K562 (cell line): ENCODE data around the gene C19orf44. TPM values are rescaled to one million over a fixed set of nuclear protein-coding genes. Genes with fewer than 3 reads are reported as not detected.
A peak's percentile ranks its signal among the peaks of the same experiment; 100 is the strongest.

Experiments
- ATAC-seq: fragments of 200-7000 bp; cut with Tn5 transposase; 3 replicates; pipeline ENCODE4 v1.9.1; 2020; ENCODE audit warnings: moderate library complexity
- BruUV-seq: library from RNA; stranded (reverse); fragments of 400-500 nt; replicated peaks from 2 replicates; lab custom pipeline; 2021; lab: Mats Ljungman, UMichigan
- CTCF ChIA-PET: fragments of 300-600 bp; formaldehyde crosslinking; extraction: SDS; loops from one replicate; lab custom pipeline; 2021; ENCODE audit warnings: low intra/inter-chr PET ratio; lab: Yijun Ruan, JAX
- POLR2A ChIA-PET: fragments of 300-600, 350-650 bp; sonication (Branson Sonifier 250); formaldehyde crosslinking; extraction: SDS; loops from one replicate; lab custom pipeline; 2021; ENCODE audit warnings: antibody characterized with exemption, inconsistent platforms; lab: Yijun Ruan, JAX
- DNase-seq, 4 experiments: peaks; one replicate each; pipeline versions ENCODE4 v3.0.0 to v3.0.0-alpha.2; 2011 to 2018; ENCODE audit warnings: low spot score in 3 of 4, mixed read lengths in 3 of 4; ENCODE audit errors: extremely low read depth in 1 of 4
- FAIRE-seq: peaks from 2 replicates; lab custom pipeline; 2011; peaks lifted over from hg19 to GRCh38; lab: Jason Lieb, UNC
- H2AFZ ChIP-seq: 2 replicates; pipeline ENCODE4 v1.6.0; 2011; ENCODE audit warnings: low read depth, low read length, control low read depth, inconsistent platforms
- H3K27ac ChIP-seq: fragments of 200-600 bp; 3 replicates; pipeline ENCODE4 v1.8.0; 2011; ENCODE audit warnings: low read depth, mild to moderate bottlenecking, control low read depth, inconsistent platforms, low read length, moderate library complexity, mixed read lengths; ENCODE audit errors: extremely low read depth
- H3K27me3 ChIP-seq, 2 experiments: fragments of 300-600 bp in 1 of 2; 2 replicates in 1 of 2; 3 replicates in 1 of 2; pipeline versions ENCODE4 v1.6.0 to v1.8.0; 2011; ENCODE audit warnings: inconsistent platforms in 2 of 2, low read length in 2 of 2, mild to moderate bottlenecking in 1 of 2, mixed read lengths in 1 of 2, moderate library complexity in 1 of 2; ENCODE audit not compliant: control insufficient read depth in 2 of 2, insufficient read depth in 2 of 2
- H3K36me3 ChIP-seq: fragments of 300-600 bp; 3 replicates; pipeline ENCODE4 v1.8.0; 2011; ENCODE audit warnings: mild to moderate bottlenecking, low read length, inconsistent platforms; ENCODE audit not compliant: control insufficient read depth, insufficient read depth
- H3K4me1 ChIP-seq, 2 experiments: fragments of 200-600 bp in 1 of 2; replicated peaks in 1 of 2; 2 replicates in 1 of 2; 3 replicates in 1 of 2; pipeline versions ENCODE4 v1.5.1 to v1.8.0; 2011; ENCODE audit warnings: inconsistent platforms in 2 of 2, low read length in 2 of 2, mild to moderate bottlenecking in 1 of 2, mixed read lengths in 1 of 2, moderate library complexity in 1 of 2; ENCODE audit not compliant: control insufficient read depth in 2 of 2, insufficient read depth in 2 of 2
- H3K4me2 ChIP-seq: 2 replicates; pipeline ENCODE4 v1.6.1; 2011; ENCODE audit warnings: low read length, control low read depth, inconsistent platforms, mixed read lengths; ENCODE audit not compliant: insufficient read depth
- H3K4me3 ChIP-seq: fragments of 200-600 bp; sonication (generic), shearing (Covaris generic); 2 replicates; pipeline ENCODE4 v1.5.1; 2016; ENCODE audit warnings: control low read depth, inconsistent platforms
- H3K79me2 ChIP-seq: fragments of 200-600 bp; 3 replicates; pipeline ENCODE4 v1.8.0; 2011; ENCODE audit warnings: low read length, inconsistent platforms; ENCODE audit not compliant: control insufficient read depth, insufficient read depth
- H3K9ac ChIP-seq, 2 experiments: 2 replicates each; pipeline versions ENCODE4 v1.6.0 to v1.6.1; 2011; ENCODE audit warnings: low read depth in 2 of 2, low read length in 2 of 2, control low read depth in 1 of 2, inconsistent platforms in 1 of 2, mild to moderate bottlenecking in 1 of 2, mixed read lengths in 1 of 2; ENCODE audit not compliant: insufficient read depth in 1 of 2
- H3K9me1 ChIP-seq: one replicate; pipeline ENCODE4 v1.6.0; 2011; ENCODE audit warnings: inconsistent platforms, mild to moderate bottlenecking, low read length, moderate library complexity; ENCODE audit not compliant: control insufficient read depth, insufficient read depth
- H3K9me3 ChIP-seq: replicated peaks from 2 replicates; pipeline ENCODE4 v1.5.1; 2011; ENCODE audit warnings: low read depth, low read length, inconsistent platforms; ENCODE audit not compliant: control insufficient read depth, insufficient read depth
- H4K20me1 ChIP-seq: replicated peaks from 2 replicates; pipeline ENCODE4 v1.6.1; 2011; ENCODE audit warnings: low read length, inconsistent platforms, mixed read lengths; ENCODE audit not compliant: control insufficient read depth, insufficient read depth
- CEBPB ChIP-seq: fragments of 450-650 bp; IDR thresholded peaks from 2 replicates; pipeline ENCODE4 v1.6.1; 2016; ENCODE audit warnings: missing genetic modification characterization, missing compliant biosample characterization
- CREBBP ChIP-seq: IDR thresholded peaks from one replicate; pipeline ENCODE4 v1.6.1; 2012; ENCODE audit warnings: low read depth, mild to moderate bottlenecking, control low read depth, inconsistent platforms, low read length
- DMBX1 ChIP-seq: fragments of 250-450 bp; sonication (Bioruptor Pico); IDR thresholded peaks from 2 replicates; pipeline ENCODE4 v1.8.0; 2022; ENCODE audit warnings: inconsistent platforms, mild to moderate bottlenecking, moderate library complexity, borderline replicate concordance
- GTF2B ChIP-seq: IDR thresholded peaks from 2 replicates; pipeline ENCODE4 v1.6.1; 2011; ENCODE audit not compliant: insufficient read length; ENCODE audit errors: extremely low read depth
- IFI16 ChIP-seq: fragments of 250-450 bp; sonication (Bioruptor Pico); IDR thresholded peaks from 2 replicates; pipeline ENCODE4 v2.1.2; 2022; ENCODE audit warnings: mild to moderate bottlenecking, inconsistent platforms
- KHSRP ChIP-seq: fragments of 450-650 bp; IDR thresholded peaks from 2 replicates; pipeline ENCODE4 v1.6.1; 2017
- MECOM ChIP-seq: fragments of 250-450 bp; sonication (Bioruptor Pico); IDR thresholded peaks from 2 replicates; pipeline ENCODE4 v1.8.0; 2022; ENCODE audit warnings: inconsistent platforms
- MTA3 ChIP-seq: fragments of 450-650 bp; formaldehyde crosslinking; IDR thresholded peaks from 2 replicates; pipeline ENCODE4 v1.6.1; 2017; ENCODE audit warnings: mild to moderate bottlenecking, borderline replicate concordance
- POLR3A ChIP-seq: IDR thresholded peaks from 2 replicates; pipeline ENCODE4 v1.6.1; 2011; ENCODE audit warnings: borderline replicate concordance, mild to moderate bottlenecking, moderate library complexity; ENCODE audit not compliant: insufficient read length, insufficient read depth; ENCODE audit errors: extremely low read depth
- PTRF ChIP-seq: fragments of 450-650 bp; IDR thresholded peaks from 2 replicates; pipeline ENCODE4 v1.6.1; 2016; ENCODE audit warnings: mild to moderate bottlenecking, missing genetic modification characterization, missing compliant biosample characterization
- RHOXF2B ChIP-seq: fragments of 250-450 bp; sonication (Bioruptor Pico); conservative IDR thresholded peaks from 2 replicates; pipeline ENCODE4 v1.5.1; 2021
- SIN3B ChIP-seq: fragments of 450-650 bp; IDR thresholded peaks from 2 replicates; pipeline ENCODE4 v1.6.1; 2017; ENCODE audit warnings: low read depth, mild to moderate bottlenecking, moderate library complexity
- TEAD2 ChIP-seq: fragments of 450-650 bp; IDR thresholded peaks from 2 replicates; pipeline ENCODE4 v1.6.1; 2016; ENCODE audit warnings: missing genetic modification characterization, control low read depth, missing compliant biosample characterization
- ZFP36 ChIP-seq: fragments of 150-350 bp; IDR thresholded peaks from 2 replicates; pipeline ENCODE4 v1.6.1; 2018; ENCODE audit warnings: low read length, low read depth; ENCODE audit not compliant: partially characterized antibody
- ZNF583 ChIP-seq: fragments of 250-450 bp; sonication (Bioruptor Pico); IDR thresholded peaks from 2 replicates; pipeline ENCODE4 v1.4.0; 2020
- ZNF75A ChIP-seq: fragments of 450-650 bp; formaldehyde crosslinking; IDR thresholded peaks from 2 replicates; pipeline ENCODE4 v1.4.0; 2020; ENCODE audit warnings: mild to moderate bottlenecking
- ZNF766 ChIP-seq: fragments of 200-800 bp; sonication (Bioruptor generic); conservative IDR thresholded peaks from 2 replicates; pipeline ENCODE4 v1.6.1; 2016; ENCODE audit warnings: missing genetic modification characterization, missing compliant biosample characterization
- ZNF778 ChIP-seq: fragments of 450-650 bp; formaldehyde crosslinking; IDR thresholded peaks from 2 replicates; pipeline ENCODE4 v1.4.0; 2020; ENCODE audit warnings: mild to moderate bottlenecking, moderate library complexity
- WGBS: fragments of 100-300 bp; shearing (Covaris generic); methylation state at CpG from one replicate; pipeline ENCODE4 v1.1.6; 2016; ENCODE audit warnings: low coverage, mixed read lengths; ENCODE audit not compliant: insufficient coverage; ENCODE audit errors: missing lambda C conversion rate; 5-methylcytosine and 5-hydroxymethylcytosine counted together
- in situ Hi-C: fragments of 300-500 bp; cut with MboI; formaldehyde crosslinking; loops from 4 replicates; pipeline ENCODE4 v1.15.0; 2018; ENCODE audit warnings: inconsistent platforms, mixed read lengths
- intact Hi-C: fragments of 100-400 bp; cut with micrococcal nuclease; formaldehyde crosslinking; loops from 2 replicates; pipeline ENCODE4 v1.14.2; 2022
- polyA plus RNA-seq, 8 experiments: library from polyadenylated mRNA; depleted of rRNA in 4 of 8; stranded (reverse) in 5 of 8; unstranded in 3 of 8; fragments of >200 nt; fragmentation: Nextera tagmentation in 2 of 8; fragmentation: Illumina TruSeq in 1 of 8; extraction: Ambion mirVana in 2 of 8; extraction: Trizol in 1 of 8; gene quantifications; 2 replicates each; pipeline versions ENCODE4 v1.2.1 to v1.2.3, GENCODE V29; 2011 to 2014; ENCODE audit warnings: inconsistent platforms in 1 of 8, missing spikeins in 1 of 8
- total RNA-seq, 7 experiments: library from RNA; depleted of rRNA in 6 of 7; stranded (reverse); fragments of >200 nt in 6 of 7; fragmentation: Illumina TruSeq in 2 of 7; extraction: Trizol in 2 of 7; gene quantifications; 2 replicates each; pipeline versions ENCODE4 v1.2.1 to v1.2.3, GENCODE V29; 2011 to 2021; ENCODE audit warnings: low replicate concordance in 1 of 7

C19orf44 gene
- total and polyA plus RNA-seq, 9 of the 15 experiments (the other 6 are each of a cell fraction or from before 2014, with no cell fraction given) = 0.41 to 7.7 (median 3.5) TPM

GRCh38 chr19:16473875-16474392, 22.3 kb upstream of the C19orf44 start:
- CTCF ChIA-PET = no interaction called here
- intact Hi-C loops (no loop called here), in situ Hi-C loops (no loop called here)
- TF ChIP-seq CEBPB = peak; percentile 45; the same call in 1 of the 2 replicates
- TF ChIP-seq ZFP36 = no peak
- H3K4me2 ChIP-seq = no peak overlapping the region
- no peak overlapping the region for H3K4me3 ChIP-seq
- no peak overlapping the region for H3K9ac ChIP-seq
- peaks cover 19 to 25% of the 10 kb centered on the region in 2 experiments for H3K4me1 ChIP-seq
- 78% methylated on average over 12 of the region's 13 CpGs for WGBS
- peaks cover 10% of the 10 kb centered on the region; the same call in 1 of the 2 replicates for H4K20me1 ChIP-seq
- ATAC-seq (no peak), DNase-seq (no peak), FAIRE-seq (no peak)
- H2AFZ ChIP-seq = no peak overlapping the region
- no peaks in the 10 kb centered on the region for H3K9me1 ChIP-seq
- POLR2A ChIA-PET = no interaction called here
- H3K36me3 ChIP-seq = peaks cover 9% of the 10 kb centered on the region; the same call in 2 of the 3 replicates
- peaks cover 27% of the 10 kb centered on the region for H3K79me2 ChIP-seq
- no peaks in the 10 kb centered on the region for H3K27me3 ChIP-seq
- BruUV-seq = no TSS peak
- H3K27ac ChIP-seq = no peak overlapping the region
- H3K9me3 ChIP-seq = peaks cover 9% of the 10 kb centered on the region

- BruUV-seq = no TSS peak
- Histone ChIP-seq H2AFZ (peak overlapping the region; percentile 59; the same call in 1 of the 2 replicates), H3K4me3 (no peak overlapping the region), H3K27me3 (no peaks in the 10 kb centered on the region), H3K9me3 (peaks cover 9% of the 10 kb centered on the region), H3K36me3 (no peaks in the 10 kb centered on the region), H3K9ac (no peak overlapping the region), H3K27ac (no peak overlapping the region), H3K4me2 (no peak overlapping the region), H3K9me1 (no peaks in the 10 kb centered on the region), H3K4me1 (peaks cover 5 to 12% of the 10 kb centered on the region in 2 experiments; a peak in 4 of 5 replicates), H3K79me2 (peaks cover 2% of the 10 kb centered on the region; the same call in 2 of the 3 replicates), H4K20me1 (no peaks in the 10 kb centered on the region)
- CTCF ChIA-PET = no interaction called here
- ATAC-seq (no peak), FAIRE-seq (no peak), DNase-seq (peak in 1 of 4 experiments; percentile 43)
- POLR2A ChIA-PET = interaction anchor here (0.5 to 1.2 kb wide), 2 partner anchors 12 to 238 kb away, joined by 3 read pairs; no protein-coding TSS in a partner anchor
- 4% methylated on average over 3 of the region's 3 CpGs for WGBS
- intact Hi-C loops (no loop called here), in situ Hi-C loops (no loop called here)
- TF ChIP-seq MECOM (CRISPR knock-in tag) (no peak), KHSRP (no peak), PTRF (tag) (peak; percentile 72), ZNF778 (CRISPR knock-in tag) (no peak), ZNF583 (CRISPR knock-in tag) (peak; percentile 50; the same call in 1 of the 2 replicates), DMBX1 (CRISPR knock-in tag) (0 out of 2 replicates have a peak, but pooled peaks have one; percentile 62), CREBBP (no peak), ZNF75A (CRISPR knock-in tag) (peak; percentile 45; the same call in 1 of the 2 replicates), MTA3 (no peak), ZNF766 (CRISPR knock-in tag) (0 out of 2 replicates have a peak, but pooled peaks have one; percentile 32), SIN3B (no peak), TEAD2 (tag) (peak; percentile 57; the same call in 1 of the 2 replicates), RHOXF2B (CRISPR knock-in tag) (no peak), IFI16 (CRISPR knock-in tag) (no peak), POLR3A (no peak), GTF2B (no peak)
Measured at GRCh38 chr19:16476401-16476800, 19.8 kb upstream of the C19orf44 start.
